PC-9 (cell line): ENCODE results near the gene FOXA2. TPM values are rescaled to one million over a fixed set of nuclear protein-coding genes. Genes with fewer than 3 reads are reported as not detected.

Experiments
- BruUV-seq: library from RNA; stranded (reverse); fragments of 400-500 nt; replicated peaks from 2 replicates; lab custom pipeline; 2021; lab: Mats Ljungman, UMichigan
- CTCF ChIA-PET: fragments of 300-600 bp; sonication (Branson Sonifier 250); formaldehyde crosslinking; loops from one replicate; lab custom pipeline; 2022; ENCODE audit warnings: antibody characterized with exemption; lab: Charles Lee
- POLR2A ChIA-PET: fragments of 300-600 bp; sonication (Branson Sonifier 250); formaldehyde crosslinking; loops from one replicate; lab custom pipeline; 2022; ENCODE audit warnings: antibody characterized with exemption; ENCODE audit not compliant: unreplicated experiment; lab: Charles Lee
- DNase-seq, 2 experiments: peaks; one replicate each; pipeline versions ENCODE4 v3.0.0 to v3.0.0-alpha.2; 2015 to 2022; ENCODE audit warnings: mixed read lengths in 1 of 2
- H2AFZ ChIP-seq: fragments of 200-600 bp; sonication (generic); 2 replicates; pipeline ENCODE4 v1.8.1; 2017; ENCODE audit warnings: antibody characterized with exemption
- H3F3A ChIP-seq: fragments of 200-600 bp; sonication (generic); 2 replicates; pipeline ENCODE4 v1.8.1; 2017; ENCODE audit warnings: antibody characterized with exemption, mild to moderate bottlenecking, low read depth; ENCODE audit not compliant: insufficient read depth
- H3K27ac ChIP-seq: fragments of 200-600 bp; sonication (generic); 2 replicates; pipeline ENCODE4 v1.6.1; 2016; ENCODE audit warnings: mixed run types
- H3K27me3 ChIP-seq: fragments of 200-600 bp; sonication (generic); 2 replicates; pipeline ENCODE4 v1.6.1; 2016; ENCODE audit warnings: low read depth, mixed run types; ENCODE audit not compliant: insufficient read depth
- H3K36me3 ChIP-seq: fragments of 200-600 bp; sonication (generic); 2 replicates; pipeline ENCODE4 v1.6.1; 2016; ENCODE audit warnings: low read depth, mixed run types
- H3K4me1 ChIP-seq: fragments of 200-600 bp; sonication (generic); replicated peaks from 2 replicates; pipeline ENCODE4 v1.6.1; 2016; ENCODE audit warnings: mixed run types; ENCODE audit not compliant: insufficient read depth
- H3K4me2 ChIP-seq: fragments of 200-600 bp; sonication (generic); 2 replicates; pipeline ENCODE4 v1.6.1; 2017; ENCODE audit warnings: mixed run types
- H3K4me3 ChIP-seq: fragments of 200-600 bp; sonication (generic); 2 replicates; pipeline ENCODE4 v1.6.1; 2016; ENCODE audit warnings: mixed run types
- H3K79me2 ChIP-seq: fragments of 200-600 bp; sonication (generic); 2 replicates; pipeline ENCODE4 v1.6.1; 2017; ENCODE audit warnings: low read depth, mixed run types
- H3K9me2 ChIP-seq: fragments of 200-600 bp; sonication (generic); 2 replicates; pipeline ENCODE4 v1.8.1; 2017; ENCODE audit warnings: mild to moderate bottlenecking; ENCODE audit not compliant: insufficient read depth
- H3K9me3 ChIP-seq: fragments of 200-600 bp; sonication (generic); 2 replicates; pipeline ENCODE4 v1.8.1; 2016; ENCODE audit warnings: low read depth; ENCODE audit not compliant: insufficient read depth
- H4K20me1 ChIP-seq: fragments of 200-600 bp; sonication (generic); 2 replicates; pipeline ENCODE4 v1.8.1; 2017; ENCODE audit not compliant: insufficient read depth
- EZH2 ChIP-seq: fragments of 200-600 bp; sonication (generic); IDR thresholded peaks from 2 replicates; pipeline ENCODE4 v1.8.0; 2017; ENCODE audit warnings: antibody characterized with exemption, low read depth
- intact Hi-C: fragments of 100-400 bp; cut with micrococcal nuclease; formaldehyde crosslinking; loops from one replicate; pipeline ENCODE4 v1.10.0; 2022; ENCODE audit not compliant: unreplicated experiment
- total RNA-seq: library from RNA; stranded (reverse); gene quantifications from 2 replicates; pipeline ENCODE4 v1.2.3, GENCODE V29; 2021
- TF ChIP-seq, protein P1 (sequence below): fragments of 200-600 bp; sonication (generic); conservative IDR thresholded peaks from 2 replicates; pipeline ENCODE4 v1.6.1; 2017; ENCODE audit warnings: mixed run types, antibody characterized with exemption, mild to moderate bottlenecking, moderate library complexity

The FOXA2 gene
- total RNA-seq, 1 experiment from 2014 or later, result not detected

DNA sequence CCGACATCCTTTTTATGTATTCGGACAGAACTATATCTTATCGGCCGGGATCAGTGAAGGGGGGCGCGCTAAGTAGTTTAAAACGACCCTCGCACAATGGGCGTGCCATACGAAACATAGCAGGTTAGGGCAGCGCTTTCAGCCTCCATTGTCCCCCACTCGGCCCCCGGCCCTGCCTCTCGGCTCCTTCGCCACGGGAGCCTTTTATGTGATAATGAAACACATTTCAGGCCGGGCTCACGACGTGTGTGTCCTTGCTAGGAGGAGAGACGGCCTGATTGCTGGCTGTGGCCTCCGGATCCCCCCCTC, 5.3 kb downstream of the FOXA2 start:
- intact Hi-C loops, result no loop called here
- Histone ChIP-seq H3K4me2 (no peak overlapping the region), H3K9me2 (no peaks in the 10 kb centered on the region), H4K20me1 (no peaks in the 10 kb centered on the region), H3K9me3 (no peaks in the 10 kb centered on the region), H3K27me3 (no peaks in the 10 kb centered on the region), H2AFZ (no peak overlapping the region), H3K4me1 (no peaks in the 10 kb centered on the region), H3K4me3 (no peak overlapping the region), H3K36me3 (no peaks in the 10 kb centered on the region), H3K79me2 (no peaks in the 10 kb centered on the region), H3K27ac (no peak overlapping the region), H3F3A (no peaks in the 10 kb centered on the region)
- BruUV-seq, result no TSS peak
- TF ChIP-seq, protein P1, sequence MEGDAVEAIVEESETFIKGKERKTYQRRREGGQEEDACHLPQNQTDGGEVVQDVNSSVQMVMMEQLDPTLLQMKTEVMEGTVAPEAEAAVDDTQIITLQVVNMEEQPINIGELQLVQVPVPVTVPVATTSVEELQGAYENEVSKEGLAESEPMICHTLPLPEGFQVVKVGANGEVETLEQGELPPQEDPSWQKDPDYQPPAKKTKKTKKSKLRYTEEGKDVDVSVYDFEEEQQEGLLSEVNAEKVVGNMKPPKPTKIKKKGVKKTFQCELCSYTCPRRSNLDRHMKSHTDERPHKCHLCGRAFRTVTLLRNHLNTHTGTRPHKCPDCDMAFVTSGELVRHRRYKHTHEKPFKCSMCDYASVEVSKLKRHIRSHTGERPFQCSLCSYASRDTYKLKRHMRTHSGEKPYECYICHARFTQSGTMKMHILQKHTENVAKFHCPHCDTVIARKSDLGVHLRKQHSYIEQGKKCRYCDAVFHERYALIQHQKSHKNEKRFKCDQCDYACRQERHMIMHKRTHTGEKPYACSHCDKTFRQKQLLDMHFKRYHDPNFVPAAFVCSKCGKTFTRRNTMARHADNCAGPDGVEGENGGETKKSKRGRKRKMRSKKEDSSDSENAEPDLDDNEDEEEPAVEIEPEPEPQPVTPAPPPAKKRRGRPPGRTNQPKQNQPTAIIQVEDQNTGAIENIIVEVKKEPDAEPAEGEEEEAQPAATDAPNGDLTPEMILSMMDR, result no peak
- no peak for TF ChIP-seq EZH2
- ChIA-PET CTCF (no interaction called here), POLR2A (no interaction called here)
- DNase-seq, result no peak

DNA sequence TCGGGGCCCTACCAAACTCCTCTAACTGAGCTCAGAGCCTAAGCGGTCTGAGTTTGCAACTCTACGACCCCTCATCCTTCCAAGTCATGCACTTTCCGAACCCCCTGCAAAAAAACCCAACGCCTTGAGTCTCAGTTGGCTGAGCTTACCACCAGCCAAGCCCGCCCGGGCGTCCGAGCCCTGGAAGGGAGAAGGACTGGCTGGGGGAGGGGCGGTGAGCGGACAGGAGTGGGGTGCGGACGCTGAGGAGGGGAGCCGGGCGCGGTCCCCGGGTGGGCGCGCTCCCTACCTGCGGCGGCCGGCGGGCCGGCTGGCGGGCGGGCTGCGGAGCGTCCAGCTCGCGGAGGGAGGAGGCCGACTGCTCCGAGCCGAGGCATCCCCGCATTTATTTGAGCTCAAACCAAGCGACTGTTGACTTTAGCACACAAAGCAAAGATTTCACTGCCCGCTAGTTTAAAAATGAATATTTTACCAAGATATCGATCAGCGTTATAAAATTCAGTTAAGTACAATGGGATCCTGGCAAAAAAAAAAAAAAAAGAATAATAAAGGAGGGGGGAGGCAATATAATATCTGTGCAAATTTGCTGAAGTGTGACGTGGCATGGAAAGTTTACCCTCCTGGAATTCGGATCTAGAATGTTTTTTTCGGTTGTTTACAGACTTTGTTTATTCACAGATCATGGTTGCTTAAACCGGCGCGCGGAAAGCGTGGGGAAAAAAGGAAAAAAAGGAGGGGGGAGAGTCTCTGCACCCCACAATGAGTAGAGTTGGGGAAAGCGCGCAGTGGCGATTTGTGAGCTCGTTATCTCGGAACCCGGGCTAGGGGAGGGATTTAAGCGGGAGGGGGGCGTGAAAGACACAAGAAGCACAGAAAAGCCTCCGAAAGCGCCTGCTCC, 5.9 kb downstream of the FOXA2 start:
- CTCF ChIA-PET, result no interaction called here
- intact Hi-C loops, result no loop called here
- Histone ChIP-seq H3K9me3 (no peaks in the 10 kb centered on the region), H3K9me2 (no peaks in the 10 kb centered on the region), H3K27me3 (no peaks in the 10 kb centered on the region), H3K36me3 (no peaks in the 10 kb centered on the region), H3F3A (no peaks in the 10 kb centered on the region), H4K20me1 (no peaks in the 10 kb centered on the region), H3K4me1 (no peaks in the 10 kb centered on the region), H3K4me2 (no peak overlapping the region), H3K79me2 (no peaks in the 10 kb centered on the region), H2AFZ (no peak overlapping the region), H3K4me3 (no peak overlapping the region), H3K27ac (no peak overlapping the region)
- TF ChIP-seq, protein P1, result no peak
- no peak for TF ChIP-seq EZH2
- POLR2A ChIA-PET, result no interaction called here
- no peak for DNase-seq
- no TSS peak for BruUV-seq

DNA sequence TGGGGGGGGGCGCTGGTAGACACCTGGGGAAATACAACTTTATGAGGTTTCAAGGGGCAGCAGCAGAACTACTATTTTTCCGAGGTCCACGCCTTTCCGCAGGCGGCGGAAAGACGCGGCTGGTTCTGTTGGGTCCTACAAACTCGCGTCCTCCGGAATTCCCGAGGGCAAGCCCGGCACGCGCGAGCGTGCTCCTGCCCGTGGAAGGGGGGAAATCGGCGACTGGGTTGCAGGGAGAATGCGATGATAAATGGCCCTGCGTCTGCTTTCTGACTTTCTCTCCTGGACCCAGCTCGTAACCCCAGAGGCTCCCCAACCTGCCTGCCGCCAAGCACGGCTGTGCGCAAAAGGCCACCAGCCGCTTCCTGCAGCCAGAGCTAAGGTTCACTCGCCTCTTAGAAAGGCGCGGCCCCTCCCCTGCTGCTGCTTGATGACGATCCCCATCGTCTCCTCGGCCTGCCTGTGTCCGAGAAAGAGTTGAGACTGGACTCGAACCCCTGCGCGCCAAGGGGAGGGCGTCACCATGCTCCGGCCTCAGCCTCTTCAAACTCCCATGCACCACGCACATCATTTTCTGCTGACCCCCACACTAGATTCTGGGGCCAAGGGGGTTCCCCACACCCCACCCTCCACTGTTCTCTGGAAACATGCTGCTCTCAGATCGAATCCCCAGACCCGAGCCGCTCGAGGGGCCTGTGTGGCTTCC, 6.7 kb downstream of the FOXA2 start:
- no TSS peak for BruUV-seq
- H2AFZ ChIP-seq, result no peak overlapping the region

More for the DNA sequence above, 6.7 kb downstream of the FOXA2 start:
- Histone ChIP-seq H3F3A (no peaks in the 10 kb centered on the region), H3K36me3 (no peaks in the 10 kb centered on the region), H4K20me1 (no peaks in the 10 kb centered on the region), H3K4me3 (no peak overlapping the region), H3K4me2 (no peak overlapping the region), H3K27me3 (no peaks in the 10 kb centered on the region), H3K4me1 (no peaks in the 10 kb centered on the region), H3K9me2 (no peaks in the 10 kb centered on the region), H3K9me3 (no peaks in the 10 kb centered on the region), H3K79me2 (no peaks in the 10 kb centered on the region), H3K27ac (no peak overlapping the region)
- no peak for TF ChIP-seq EZH2
- TF ChIP-seq, protein P1, result no peak
- CTCF ChIA-PET, result no interaction called here
- POLR2A ChIA-PET, result no interaction called here
- intact Hi-C loops, result no loop called here
- DNase-seq, result no peak
